ENCODE measurements around the gene ELMO1.

DNA sequence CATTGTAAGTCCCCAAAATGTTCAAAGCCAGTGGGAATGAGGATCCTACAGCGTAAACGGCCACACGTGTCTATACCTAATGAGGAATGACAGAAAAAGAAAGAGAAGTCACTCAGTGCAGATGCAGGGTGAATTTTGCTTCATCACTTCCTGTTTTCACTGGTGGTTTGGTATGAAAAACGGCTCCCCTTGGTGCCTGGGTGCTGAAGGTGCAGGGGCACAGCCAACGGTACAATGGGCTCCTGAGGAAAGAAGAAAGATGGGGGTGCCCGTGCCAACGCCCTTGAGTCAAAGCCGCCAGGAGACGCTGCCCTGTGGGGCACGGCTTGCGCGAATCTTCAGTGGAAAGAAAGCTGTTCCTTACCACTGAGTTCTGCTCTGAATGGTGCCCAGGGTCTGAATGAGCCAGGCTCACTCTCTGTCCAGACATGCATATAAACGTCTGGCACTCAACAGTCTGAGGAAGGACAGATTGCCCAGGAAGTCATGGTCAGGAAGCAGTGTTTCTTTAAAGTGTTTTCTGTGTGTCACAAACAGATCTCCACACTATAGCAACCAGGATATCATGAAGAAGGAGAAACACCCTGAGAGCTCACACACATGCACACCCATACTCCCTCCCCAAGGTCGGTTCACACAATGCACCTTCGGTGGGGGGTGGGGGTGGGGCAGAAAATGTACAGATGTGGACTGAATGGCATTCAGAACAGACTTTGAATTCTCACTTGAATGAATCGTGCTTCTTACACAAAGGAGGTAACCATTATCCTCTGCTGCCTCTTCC lies 105.8 kb downstream of the ELMO1 start:
- TF ChIP-seq NR1H2 (CRISPR knock-in tag; IDR thresholded peaks at IDR 0.05; ENCODE audit: borderline replicate concordance, low read depth): no peak
- no peak for TF ChIP-seq EZH2 (conservative IDR thresholded peaks at IDR 0.05; ENCODE audit: low read depth, low read length)
- TF ChIP-seq ELK4 (CRISPR knock-in tag; IDR thresholded peaks at IDR 0.05; ENCODE audit: borderline replicate concordance): no peak

Data from HepG2 (cell line).